GM12892 (cell line): ENCODE measurements around the gene FAM168A.
"Not testable (repeated sequence)": the region's sequence is repeated elsewhere in the genome, so short reads cannot be mapped to it uniquely, and the experiment has no call there.

Source experiments
- DNase-seq: peaks from one replicate; pipeline ENCODE4 v3.0.0; 2011; ENCODE audit not compliant: insufficient read length
- FAIRE-seq: peaks from 2 replicates; lab custom pipeline; 2011; peaks lifted over from hg19 to GRCh38; lab: Jason Lieb, UNC
- POLR2A ChIP-seq: IDR thresholded peaks from 2 replicates; pipeline ENCODE4 v1.6.1; 2011; ENCODE audit warnings: low read depth, low read length, control low read depth
- POLR2AphosphoS5 ChIP-seq: IDR thresholded peaks from 2 replicates; pipeline ENCODE4 v1.6.1; 2011; ENCODE audit warnings: low read depth, low read length, control low read depth
- TAF1 ChIP-seq: IDR thresholded peaks from 2 replicates; pipeline ENCODE4 v1.6.1; 2011; ENCODE audit warnings: low read depth, mild to moderate bottlenecking, control low read depth, low read length, borderline replicate concordance

The FAM168A gene

GRCh38 chr11:73477518-73477917 lies 120.4 kb downstream of the FAM168A start:
- DNase-seq (no peak), FAIRE-seq (no peak)
- TF ChIP-seq POLR2A (no peak), POLR2AphosphoS5 (no peak)

- DNase-seq (no peak), FAIRE-seq (no peak)
- TF ChIP-seq POLR2A (no peak), POLR2AphosphoS5 (no peak), TAF1 (no peak)
Measured at GRCh38 chr11:73475549-73476095, 122.3 kb downstream of the FAM168A start.

GRCh38 chr11:73473252-73473651 lies 124.7 kb downstream of the FAM168A start:
- FAIRE-seq: no peak
- DNase-seq: no peak
- TF ChIP-seq POLR2A (no peak), POLR2AphosphoS5 (no peak)

GRCh38 chr11:73470036-73470612 lies 127.8 kb downstream of the FAM168A start:
- not testable (repeated sequence) for DNase-seq
- FAIRE-seq: peak; percentile 73

- FAIRE-seq (no peak), DNase-seq (no peak)
- TF ChIP-seq POLR2A (no peak), TAF1 (no peak), POLR2AphosphoS5 (no peak)
Measured at GRCh38 chr11:73469401-73469800, 128.5 kb downstream of the FAM168A start.

GRCh38 chr11:73468590-73469161 lies 129.2 kb downstream of the FAM168A start:
- no peak for TF ChIP-seq POLR2A
- no peak for TF ChIP-seq POLR2AphosphoS5
- TF ChIP-seq TAF1: no peak
- FAIRE-seq: no peak
- DNase-seq: no peak

GRCh38 chr11:73467505-73467904 lies 130.4 kb downstream of the FAM168A start:
- no peak for FAIRE-seq
- no peak for DNase-seq
- TF ChIP-seq POLR2AphosphoS5 (no peak), POLR2A (no peak), TAF1 (no peak)

GRCh38 chr11:73466643-73467042 lies 131.3 kb downstream of the FAM168A start:
- no peak for DNase-seq
- no peak for TF ChIP-seq POLR2A
- no peak for TF ChIP-seq POLR2AphosphoS5
- TF ChIP-seq TAF1: no peak
- no peak for FAIRE-seq

GRCh38 chr11:73465871-73466270 lies 132.0 kb downstream of the FAM168A start:
- TF ChIP-seq POLR2AphosphoS5 (no peak), POLR2A (no peak), TAF1 (no peak)
- DNase-seq (no peak), FAIRE-seq (no peak)

GRCh38 chr11:73465023-73465675 lies 132.8 kb downstream of the FAM168A start:
- FAIRE-seq: no peak

GRCh38 chr11:73464347-73464746 lies 133.6 kb downstream of the FAM168A start:
- TF ChIP-seq TAF1 (no peak), POLR2AphosphoS5 (no peak), POLR2A (no peak)
- FAIRE-seq (no peak), DNase-seq (no peak)

More at GRCh38 chr11:73465023-73465675, 132.8 kb downstream of the FAM168A start:
- no peak for TF ChIP-seq POLR2AphosphoS5
- TF ChIP-seq TAF1: no peak
- TF ChIP-seq POLR2A: no peak
- no peak for DNase-seq

GRCh38 chr11:73463359-73463758 lies 134.6 kb downstream of the FAM168A start:
- FAIRE-seq (no peak), DNase-seq (no peak)
- TF ChIP-seq TAF1 (no peak), POLR2AphosphoS5 (no peak), POLR2A (no peak)
